SIG-M5 treated with dmso at 0.1 percent for 504 hours (cell line): ENCODE data around the gene KDM5C.
"Not testable (repeated sequence)": the region's sequence is repeated elsewhere in the genome, so short reads cannot be mapped to it uniquely, and the experiment has no call there.

Source experiments
- DNase-seq: peaks from one replicate; lab custom pipeline; 2025; ENCODE audit not compliant: unreplicated experiment; lab: John Stamatoyannopoulos, UW

Gene KDM5C

GRCh38 chrX:53194308-53194707 lies 30.7 kb downstream of the KDM5C start:
- DNase-seq = no peak

DNA sequence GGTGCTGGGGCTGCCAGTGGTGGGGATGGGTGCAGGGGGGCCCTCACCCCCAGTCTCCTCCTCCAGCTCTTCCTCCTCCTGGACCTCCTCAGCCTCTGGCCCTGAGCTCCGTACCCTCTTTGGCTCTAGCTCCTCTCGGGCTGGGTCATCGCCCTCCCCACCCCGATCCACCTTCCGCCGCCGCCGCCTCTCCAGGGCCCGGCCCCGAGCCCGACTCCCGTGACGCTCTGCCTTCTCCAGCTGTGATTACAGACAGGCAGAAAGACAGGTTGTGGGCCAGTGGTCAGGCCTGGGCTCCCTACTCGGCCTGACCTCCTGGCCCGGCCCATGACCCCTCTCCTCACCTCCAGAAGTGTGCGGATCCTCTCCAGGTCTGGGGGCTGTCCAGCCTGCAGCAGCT lies 31.9 kb downstream of the KDM5C start:
- DNase-seq = no peak

DNA sequence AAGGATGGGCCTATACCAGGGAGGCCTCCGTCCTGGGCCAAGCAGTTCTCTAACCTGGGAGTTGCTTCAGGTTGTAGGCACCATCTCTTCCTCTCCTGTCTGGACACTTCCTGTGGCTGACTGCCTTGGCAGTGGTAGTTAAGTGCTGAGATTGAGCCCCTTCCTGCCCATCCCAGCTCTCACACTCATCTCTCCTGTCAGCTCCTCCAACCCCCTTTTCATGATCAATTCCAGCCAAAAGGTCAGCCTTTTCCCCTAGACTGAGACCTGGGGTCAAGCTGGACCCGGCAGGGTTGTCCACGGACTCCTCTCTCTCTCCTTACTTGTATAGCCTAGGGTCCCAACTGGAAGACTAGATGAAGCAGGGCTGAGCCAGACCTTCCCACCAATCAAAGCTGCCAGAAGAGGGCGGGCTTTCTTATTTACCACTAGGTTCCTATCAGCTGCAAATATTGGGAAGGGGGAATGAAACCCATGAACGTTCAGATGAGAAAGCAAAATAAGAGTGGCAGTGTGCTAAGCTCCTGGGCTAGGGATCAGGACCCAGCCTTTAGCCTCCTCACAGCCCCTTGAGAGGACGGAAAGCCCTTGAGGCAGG lies 34.5 kb downstream of the KDM5C start:
- DNase-seq = no peak

DNA sequence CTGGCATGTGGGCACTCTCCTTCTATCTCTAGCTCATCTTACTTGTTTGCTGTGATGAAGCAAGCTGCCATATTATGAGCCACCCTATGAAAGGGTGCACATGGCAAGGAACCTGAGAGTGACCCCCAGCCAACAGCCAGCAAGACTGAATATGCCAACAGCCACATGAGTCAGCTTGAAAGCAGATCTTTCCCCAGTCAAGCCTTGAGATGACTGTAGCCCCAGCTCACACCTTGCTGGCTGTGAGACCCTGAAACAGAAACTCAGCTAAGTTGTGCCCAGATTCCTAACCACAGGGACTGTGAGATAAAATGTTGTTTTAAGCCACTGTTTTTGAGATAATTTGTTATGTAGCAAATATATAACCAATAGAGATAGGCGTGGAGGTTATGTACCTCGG lies 36.2 kb downstream of the KDM5C start:
- DNase-seq = no peak

DNA sequence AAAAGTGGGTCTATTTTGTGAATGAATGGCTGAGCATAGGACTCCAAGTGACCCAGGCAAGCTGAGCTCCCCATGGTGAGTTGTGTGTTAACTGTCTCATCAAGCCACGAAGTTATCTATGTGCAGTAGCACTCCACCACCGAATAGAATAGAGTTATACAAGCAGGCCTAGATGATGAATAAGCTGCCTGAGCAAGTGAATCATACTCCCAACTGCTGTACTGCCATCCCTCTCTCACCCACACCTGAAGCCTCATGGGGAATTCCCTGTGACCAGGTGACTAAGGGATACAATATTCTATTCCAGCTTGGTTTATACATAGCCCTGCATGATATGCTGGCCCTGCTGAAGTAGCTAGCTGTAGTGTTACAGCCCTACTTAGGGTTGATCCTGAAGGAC lies 38.7 kb downstream of the KDM5C start:
- no peak for DNase-seq

GRCh38 chrX:53184836-53185235 lies 40.2 kb downstream of the KDM5C start:
- no peak for DNase-seq

DNA sequence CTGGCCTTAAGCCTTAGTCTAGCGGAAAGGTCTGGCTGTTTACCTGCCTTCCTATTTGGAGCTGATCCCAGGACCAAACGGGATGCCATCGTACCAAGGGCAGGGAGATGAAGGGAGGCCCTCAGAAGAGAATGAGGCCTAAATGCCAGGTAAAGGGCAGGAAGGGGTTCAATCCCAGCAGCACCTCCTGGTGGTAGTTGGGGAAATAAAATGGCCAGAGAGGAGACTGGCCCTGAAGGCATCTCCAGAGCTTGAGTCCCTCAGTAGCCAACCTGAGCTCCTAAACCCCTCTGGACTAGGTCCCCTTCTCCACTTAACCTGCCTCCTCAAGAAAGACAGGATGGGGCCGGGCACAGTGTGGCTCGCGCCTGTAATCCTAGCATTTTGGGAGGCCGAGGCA lies 53.7 kb downstream of the KDM5C start:
- no peak for DNase-seq

DNA sequence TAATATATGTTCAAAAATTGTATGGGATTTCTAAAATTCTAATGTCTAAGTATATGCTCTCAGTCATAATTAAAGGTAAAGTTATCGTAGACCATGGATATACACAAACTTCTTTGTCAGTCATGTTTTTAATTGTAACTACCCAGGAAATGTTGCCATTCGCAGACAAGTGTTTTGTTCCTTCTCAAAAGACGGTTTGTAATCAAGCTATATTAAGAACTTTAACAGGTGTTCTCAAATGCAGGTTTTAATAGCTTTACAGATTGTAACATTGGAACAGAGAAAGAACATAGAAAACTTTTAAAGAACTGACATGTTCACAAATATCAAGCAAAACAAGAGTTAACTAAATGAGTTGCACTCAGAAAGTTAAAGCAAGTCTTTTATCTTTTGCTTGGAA lies 58.9 kb downstream of the KDM5C start:
- DNase-seq = no peak

- DNase-seq = not testable (repeated sequence)
Measured at GRCh38 chrX:53164566-53164965, 60.4 kb downstream of the KDM5C start.

DNA sequence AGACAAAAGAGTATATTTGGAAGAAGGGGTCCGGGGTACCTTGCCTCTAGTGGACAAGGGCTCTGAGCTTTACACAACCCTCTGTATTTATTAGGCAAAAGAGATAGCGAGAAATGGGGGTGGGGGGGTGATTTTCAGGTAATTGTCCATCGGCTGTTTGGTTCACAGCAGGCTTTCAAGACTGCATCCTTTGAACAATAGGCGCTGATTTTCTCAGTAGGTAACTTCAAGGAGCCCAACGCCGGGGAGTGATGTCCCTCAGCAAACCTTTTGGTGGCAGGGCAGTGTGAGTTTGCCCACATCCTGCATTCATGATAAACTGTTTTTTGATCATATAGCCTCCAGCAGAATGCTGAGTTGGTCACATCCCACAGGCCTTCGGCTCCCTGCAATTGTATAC lies 61.6 kb downstream of the KDM5C start:
- no peak for DNase-seq

- no peak for DNase-seq
Measured at GRCh38 chrX:53160297-53160983, 64.6 kb downstream of the KDM5C start.

- no peak for DNase-seq
Measured at GRCh38 chrX:53159184-53159583, 65.8 kb downstream of the KDM5C start.

DNA sequence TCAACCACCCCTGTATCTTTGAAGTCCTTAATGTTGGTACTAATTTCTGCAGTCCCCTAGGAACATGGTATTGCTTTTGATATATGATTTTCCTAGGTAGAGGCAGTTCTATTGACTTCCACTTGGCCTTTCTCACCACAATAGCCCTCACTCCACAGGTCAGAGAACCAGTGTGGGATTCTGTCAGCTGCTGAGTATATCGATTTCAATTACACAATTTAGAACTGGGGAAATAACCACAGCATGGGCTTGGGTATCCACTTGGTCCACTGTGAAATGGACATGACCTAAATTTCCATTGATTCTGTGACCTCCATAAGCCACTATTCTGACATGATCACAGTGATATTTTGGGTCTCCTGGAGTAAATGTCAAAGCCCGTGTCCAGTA lies 68.8 kb downstream of the KDM5C start:
- no peak for DNase-seq

GRCh38 chrX:53155512-53156206 lies 69.3 kb downstream of the KDM5C start:
- DNase-seq = no peak

GRCh38 chrX:53153581-53153980 lies 71.4 kb downstream of the KDM5C start:
- DNase-seq = no peak
